ENCODE data around the gene C2orf92. TPM values are rescaled to one million over a fixed set of nuclear protein-coding genes. Genes with fewer than 3 reads are reported as not detected.

The C2orf92 gene
- 1.3 and 1.7 TPM in 2 replicates for total RNA-seq

DNA sequence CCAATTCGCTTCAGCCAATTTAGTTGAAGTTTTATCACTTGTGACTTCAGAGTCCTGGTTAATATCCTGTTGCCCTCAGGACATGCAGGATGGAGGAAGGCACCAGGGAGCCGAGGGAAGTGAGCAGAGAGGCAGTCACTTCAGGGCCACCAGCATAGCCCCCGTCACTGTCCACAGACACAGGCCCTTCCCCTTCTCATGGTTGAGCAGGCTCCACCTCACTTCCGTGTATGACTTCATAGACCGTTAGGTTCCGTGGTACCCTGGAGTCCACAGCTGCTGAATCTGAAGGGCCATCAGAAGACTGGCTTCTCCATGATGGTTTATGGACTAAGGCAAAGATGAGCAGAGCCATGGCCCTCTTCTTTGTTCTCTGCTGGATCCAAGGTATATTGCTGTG, at the start of gene C2orf92:
C2orf92 (plus strand) TSS at position 266 of the 400 bp plus-strand sequence; CDS start at position 342, 76 bp downstream.

DNA sequence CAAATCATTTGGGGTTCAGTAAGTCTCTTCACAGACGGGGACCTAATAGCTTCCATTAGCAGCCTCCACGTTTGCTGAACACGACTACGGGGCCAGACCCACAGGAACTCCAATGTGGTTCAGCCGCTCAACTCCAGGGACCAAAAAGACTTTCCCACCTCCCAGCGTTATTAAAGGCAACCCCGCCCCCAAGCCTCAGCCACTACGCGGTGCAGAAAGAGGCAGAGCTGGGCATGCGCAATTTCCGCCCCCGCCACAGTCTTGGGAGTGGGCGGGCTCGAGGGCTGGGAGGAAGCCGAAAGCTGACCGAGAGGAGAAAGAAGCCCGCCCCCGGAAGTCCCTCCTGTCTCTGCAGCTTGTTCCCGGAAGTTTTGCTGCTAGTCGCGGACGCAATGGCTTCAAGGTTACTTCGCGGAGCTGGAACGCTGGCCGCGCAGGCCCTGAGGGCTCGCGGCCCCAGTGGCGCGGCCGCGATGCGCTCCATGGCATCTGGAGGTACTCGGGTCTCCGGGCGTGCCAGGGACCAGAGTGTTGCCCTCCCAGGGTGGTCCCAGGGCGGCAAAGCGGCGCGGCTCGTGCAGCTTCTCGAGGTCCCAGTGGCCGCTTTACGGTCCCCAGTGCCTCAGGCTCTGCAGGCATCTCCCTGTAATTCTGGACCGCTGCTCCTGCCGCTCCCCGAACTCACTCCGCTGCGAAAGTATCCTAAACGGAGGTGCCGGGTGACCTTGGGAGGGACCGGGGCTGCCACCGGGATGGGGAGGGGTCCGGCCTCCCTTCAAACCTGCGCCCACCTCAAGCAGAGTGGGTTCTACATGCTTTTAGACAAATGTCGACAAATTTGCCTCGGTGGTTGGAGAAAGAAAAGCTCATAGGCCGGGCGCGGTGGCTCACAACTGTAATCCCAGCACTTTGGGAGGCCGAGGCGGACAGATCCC, 23.6 kb upstream of the C2orf92 start, which contains the start of gene COX5B:
COX5B (plus strand) TSS at position 368 of the 935 bp plus-strand sequence; CDS start at position 393, 25 bp downstream.

GRCh38 chr2:97663962-97664635, 5.4 kb upstream of the C2orf92 start, which contains the start of gene ACTR1B:
ACTR1B (minus strand) TSS chr2:97664044; CDS start chr2:97663890, 154 bp downstream.

DNA sequence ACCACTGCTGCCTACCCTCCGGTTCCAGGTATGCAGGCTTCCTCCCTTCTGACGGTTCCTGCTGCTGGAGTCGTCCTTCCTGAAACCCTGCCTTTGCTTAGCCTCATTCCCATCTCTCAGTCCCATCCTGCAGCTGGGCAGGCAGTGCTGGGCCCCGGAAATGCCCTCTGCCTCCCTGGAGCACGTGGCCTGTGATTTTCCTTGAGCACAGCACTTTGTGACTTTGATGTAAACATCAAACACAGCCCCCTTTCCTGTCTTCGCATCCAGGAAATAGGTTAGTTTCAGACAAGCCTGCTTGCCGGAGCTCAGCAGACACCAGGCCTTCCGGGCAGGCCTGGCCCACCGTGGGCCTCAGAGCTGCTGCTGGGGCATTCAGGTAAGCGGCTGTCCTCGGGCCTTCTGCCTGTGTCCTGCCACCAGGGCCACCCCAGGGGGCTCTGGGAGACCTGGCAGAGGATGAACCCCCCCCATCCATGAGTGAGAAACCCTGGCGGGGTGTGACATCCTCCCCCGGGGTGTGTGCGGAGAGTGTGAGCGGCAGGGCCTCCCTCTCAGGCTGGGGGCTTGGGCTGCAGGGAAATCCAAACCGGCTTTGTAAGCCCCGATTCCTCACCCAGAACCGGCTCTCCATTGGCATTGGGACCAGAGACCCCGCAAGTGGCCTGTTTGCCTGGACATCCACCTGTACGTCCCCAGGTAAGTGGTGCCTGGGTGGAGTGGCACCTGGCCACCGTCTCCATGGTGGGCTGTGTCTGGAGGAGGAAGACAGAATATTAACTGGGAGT, 44.0 kb downstream of the C2orf92 start, which contains the start of gene ZAP70:
ZAP70 (plus strand) TSS at position 281 of the 788 bp plus-strand sequence. CDS start 10,461 bp downstream, outside the sequence.

Other genes starting within 250 kb of the C2orf92 start
- gene ANKRD36B, start 79.8 kb upstream of the C2orf92 start, total RNA-seq: 21.2 and 35.5 TPM in 2 replicates
- gene COX5B, start 23.7 kb upstream of the C2orf92 start, total RNA-seq: 272 and 327 TPM in 2 replicates
- gene ACTR1B, start 5.7 kb upstream of the C2orf92 start, total RNA-seq: 62.2 and 69.4 TPM in 2 replicates
- not detected in 2 replicates for gene ZAP70, start 43.9 kb downstream of the C2orf92 start, total RNA-seq